Keratinocyte (primary cell): ENCODE data around the gene SH3PXD2A.

Experiments
- CTCF ChIP-seq, 3 experiments: IDR thresholded peaks in 1 of 3; conservative IDR thresholded peaks in 1 of 3; optimal IDR thresholded peaks in 1 of 3; 2 replicates in 2 of 3; 3 replicates in 1 of 3; pipeline versions ENCODE3 to v1.5.1; 2011; ENCODE audit warnings: low read length in 3 of 3, mild to moderate bottlenecking in 3 of 3, moderate library complexity in 2 of 3, control low read depth in 1 of 3, inconsistent platforms in 1 of 3; ENCODE audit not compliant: insufficient read depth in 2 of 3; ENCODE audit errors: extremely low read depth in 1 of 3
- EZH2 ChIP-seq: IDR thresholded peaks from one replicate; pipeline ENCODE4 v1.6.1; 2012; ENCODE audit warnings: inconsistent platforms, mild to moderate bottlenecking, low read length, moderate library complexity

- TF ChIP-seq CTCF (optimal IDR thresholded peaks at IDR 0.05 in 1 of 3, IDR thresholded peaks at IDR 0.05 in 1 of 3, conservative IDR thresholded peaks at IDR 0.05 in 1 of 3; ENCODE audit: extremely low read depth in 1 of 3, insufficient read depth in 2 of 3, low read length in 3 of 3) (no peak), EZH2 (no peak)
Measured at GRCh38 chr10:103792547-103792946, 62.8 kb downstream of the SH3PXD2A start.
